NK-92 (cell line): Measurements from ENCODE around the gene C1orf105.
"Not testable (repeated sequence)": the region's sequence is repeated elsewhere in the genome, so short reads cannot be mapped to it uniquely, and the experiment has no call there.

Experiments
- DNase-seq: peaks from one replicate; lab custom pipeline; 2025; ENCODE audit not compliant: unreplicated experiment; lab: John Stamatoyannopoulos, UW

The C1orf105 gene

DNA sequence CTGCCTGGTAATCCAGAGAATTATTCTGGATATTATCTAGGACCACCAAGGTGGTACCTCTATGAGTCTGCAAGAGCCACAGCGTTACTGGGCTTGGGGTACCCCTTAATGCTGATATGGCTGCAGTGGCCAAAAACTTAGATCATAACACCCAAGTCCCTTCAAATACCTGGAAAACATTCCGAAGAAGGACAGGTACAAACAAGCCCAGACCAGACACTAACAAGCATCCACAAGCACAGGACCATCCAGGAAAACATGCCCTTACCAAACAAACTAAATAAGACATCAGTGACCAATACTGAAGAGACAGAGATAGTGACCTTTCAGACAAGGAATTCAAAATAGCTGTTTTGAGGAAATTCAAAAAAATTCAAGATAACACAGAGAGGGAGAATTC lies 2.9 kb downstream of the C1orf105 start:
- DNase-seq: no peak

DNA sequence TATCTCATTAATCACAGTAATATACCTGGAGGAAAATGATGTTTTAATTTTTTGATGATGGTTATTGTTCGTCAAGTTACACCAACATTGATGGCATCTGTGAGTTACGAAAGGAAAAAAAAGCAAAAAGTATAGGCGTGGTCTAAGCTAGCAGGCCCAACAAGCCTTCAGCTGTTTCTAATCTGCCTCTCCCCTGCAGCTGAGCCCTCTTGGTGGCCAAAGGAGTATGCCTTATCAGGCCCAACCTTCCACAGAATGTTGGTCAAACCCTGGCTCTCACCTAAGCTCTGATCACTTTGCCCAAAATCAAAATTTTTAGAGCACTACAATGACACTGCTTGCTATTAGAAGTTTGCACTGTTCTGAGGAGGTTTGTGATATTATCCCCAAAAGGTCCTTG lies 4.9 kb downstream of the C1orf105 start:
- DNase-seq: no peak

DNA sequence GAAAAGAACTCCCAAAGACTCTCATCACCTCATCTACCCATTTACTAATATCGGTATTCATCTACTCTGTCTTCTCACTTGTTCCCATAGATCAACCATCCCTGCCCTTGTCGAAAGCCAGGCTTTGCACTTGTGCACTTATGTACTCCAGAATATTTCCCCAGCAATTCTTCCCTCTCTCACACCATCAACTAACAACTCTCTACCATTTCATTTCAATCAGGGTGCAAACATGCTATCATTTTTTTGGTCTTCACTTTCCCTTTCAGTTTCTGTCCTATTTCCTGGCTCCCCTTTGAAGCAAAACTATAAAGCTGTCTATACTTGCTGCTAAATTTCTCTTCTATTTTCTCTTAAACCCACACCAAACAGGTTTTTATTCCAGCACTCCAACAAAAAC lies 6.7 kb downstream of the C1orf105 start:
- no peak for DNase-seq

DNA sequence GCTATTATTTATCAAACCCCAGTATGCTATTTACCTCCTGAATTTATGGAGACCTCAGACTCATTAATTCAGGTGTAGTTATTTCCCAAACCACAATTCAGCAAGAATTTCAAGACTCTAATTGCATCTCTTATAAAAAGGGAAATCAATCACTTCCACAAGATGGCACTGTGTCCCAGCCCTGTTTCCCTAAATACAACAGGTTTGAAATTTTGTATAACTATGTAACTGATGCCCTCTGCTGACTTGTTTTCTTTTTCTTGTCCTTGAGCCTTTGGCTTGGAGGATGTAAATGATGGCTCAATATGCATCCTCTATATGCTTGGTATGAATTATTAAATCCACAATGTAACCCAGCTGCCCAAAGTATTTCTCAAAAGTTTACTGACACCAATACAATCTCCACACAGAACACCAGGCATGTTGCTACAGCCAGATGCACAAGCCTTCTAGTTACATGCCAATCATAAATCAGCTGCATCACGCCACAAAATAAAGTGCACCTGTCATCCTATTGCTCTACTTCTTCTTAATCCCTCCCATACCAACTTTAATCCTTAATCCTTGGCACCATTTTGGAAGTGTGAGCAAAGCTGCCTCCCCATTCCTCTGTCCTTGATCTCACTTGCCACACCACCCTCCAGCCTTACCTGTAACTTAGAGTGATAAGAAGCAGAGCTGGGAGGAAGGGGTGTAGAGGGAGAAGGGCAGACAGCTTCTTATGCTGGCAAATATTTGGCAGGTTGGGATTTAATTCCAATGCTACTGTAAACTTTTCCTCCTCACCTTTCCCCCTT lies 9.0 kb downstream of the C1orf105 start:
- no peak for DNase-seq

DNA sequence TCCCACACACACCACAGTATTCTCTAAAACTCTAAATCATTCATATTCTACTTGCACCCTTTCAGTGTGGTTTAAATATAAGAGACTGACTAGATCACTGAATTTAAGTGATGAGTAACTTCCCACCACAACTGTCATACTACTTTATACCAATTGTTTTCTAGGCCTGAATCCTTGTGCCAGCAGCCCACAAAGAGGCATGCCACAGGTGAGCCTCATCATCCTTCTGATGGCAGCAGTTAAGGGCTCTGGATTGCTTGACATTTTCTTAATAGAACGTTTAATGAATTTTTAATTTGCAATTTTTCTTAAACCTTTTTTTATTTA lies 9.6 kb downstream of the C1orf105 start:
- no peak for DNase-seq

DNA sequence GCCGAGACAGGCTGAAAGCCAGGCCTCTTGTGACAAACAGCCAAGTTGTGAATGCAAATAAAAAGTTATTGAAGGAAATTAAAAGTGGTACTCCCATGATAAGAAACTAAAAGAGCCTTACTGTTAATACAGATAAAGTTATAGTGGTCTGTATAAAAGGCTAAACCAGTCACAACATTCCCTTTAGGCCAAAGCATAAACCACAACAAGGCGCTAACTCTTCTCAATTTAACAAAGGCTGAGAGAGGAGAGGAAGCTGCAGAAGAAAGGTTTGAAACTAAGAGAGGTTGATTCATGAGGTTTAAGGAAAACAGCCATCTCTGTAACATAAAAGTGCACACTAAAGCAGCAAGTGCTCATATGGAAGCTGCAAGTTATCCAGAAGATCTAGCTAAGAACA lies 10.7 kb downstream of the C1orf105 start:
- no peak for DNase-seq

DNA sequence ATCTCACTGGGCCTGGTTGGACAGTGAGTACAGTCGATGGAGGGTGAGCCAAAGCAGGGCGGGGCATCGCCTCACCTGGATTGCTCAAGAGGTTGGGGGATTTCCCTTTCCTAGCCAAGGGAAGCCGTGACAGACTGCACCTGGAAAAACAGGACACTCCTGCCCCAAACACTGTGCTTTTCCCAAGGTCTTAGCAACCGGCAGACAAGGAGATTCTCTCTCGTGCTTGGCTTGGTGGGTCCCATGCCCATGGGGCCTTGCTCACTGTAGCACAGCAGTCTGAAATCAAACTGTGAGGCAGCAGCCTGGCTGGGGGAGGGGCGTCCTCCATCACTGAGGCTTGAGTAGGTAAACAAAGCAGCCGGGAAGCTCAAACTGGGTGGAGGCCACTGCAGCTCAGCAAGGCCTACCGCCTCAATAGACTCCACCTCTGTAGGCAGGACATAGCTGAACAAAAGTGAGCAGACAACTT lies 11.3 kb downstream of the C1orf105 start:
- DNase-seq: no peak

DNA sequence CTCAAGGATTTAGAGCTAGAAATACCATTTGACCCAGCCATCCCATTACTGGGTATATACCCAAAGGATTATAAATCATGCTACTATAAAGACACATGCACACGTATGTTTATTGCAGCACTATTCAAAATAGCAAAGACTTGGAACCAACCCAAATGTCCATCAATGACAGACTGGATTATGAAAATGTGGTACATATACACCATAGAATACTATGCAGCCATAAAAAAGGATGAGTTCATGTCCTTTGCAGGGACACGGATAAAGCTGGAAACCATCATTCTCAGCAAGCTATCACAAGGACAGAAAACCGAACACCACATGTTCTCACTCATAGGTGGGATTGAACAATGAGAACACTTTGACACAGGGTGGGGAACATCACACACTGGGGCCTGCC lies 16.7 kb downstream of the C1orf105 start:
- not testable (repeated sequence) for DNase-seq

DNA sequence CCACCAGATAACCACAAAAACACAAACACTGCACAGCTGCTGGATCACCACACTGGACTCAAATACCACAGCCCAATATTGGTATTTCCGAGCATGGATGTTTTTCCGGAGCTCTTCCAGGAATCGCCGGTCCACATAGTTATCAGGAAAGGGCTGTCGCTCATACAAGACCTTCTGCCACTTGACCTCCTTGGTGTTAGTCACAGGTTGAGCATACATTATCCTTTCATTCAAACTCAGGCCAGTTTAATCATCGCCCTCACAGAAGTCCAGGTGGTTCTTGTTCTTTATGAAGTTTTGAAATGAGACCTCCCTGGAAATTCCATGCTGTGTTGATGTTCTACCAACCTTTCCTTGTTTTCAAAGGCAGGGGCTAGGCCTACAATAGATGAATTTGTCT lies 21.9 kb downstream of the C1orf105 start:
- DNase-seq: no peak

DNA sequence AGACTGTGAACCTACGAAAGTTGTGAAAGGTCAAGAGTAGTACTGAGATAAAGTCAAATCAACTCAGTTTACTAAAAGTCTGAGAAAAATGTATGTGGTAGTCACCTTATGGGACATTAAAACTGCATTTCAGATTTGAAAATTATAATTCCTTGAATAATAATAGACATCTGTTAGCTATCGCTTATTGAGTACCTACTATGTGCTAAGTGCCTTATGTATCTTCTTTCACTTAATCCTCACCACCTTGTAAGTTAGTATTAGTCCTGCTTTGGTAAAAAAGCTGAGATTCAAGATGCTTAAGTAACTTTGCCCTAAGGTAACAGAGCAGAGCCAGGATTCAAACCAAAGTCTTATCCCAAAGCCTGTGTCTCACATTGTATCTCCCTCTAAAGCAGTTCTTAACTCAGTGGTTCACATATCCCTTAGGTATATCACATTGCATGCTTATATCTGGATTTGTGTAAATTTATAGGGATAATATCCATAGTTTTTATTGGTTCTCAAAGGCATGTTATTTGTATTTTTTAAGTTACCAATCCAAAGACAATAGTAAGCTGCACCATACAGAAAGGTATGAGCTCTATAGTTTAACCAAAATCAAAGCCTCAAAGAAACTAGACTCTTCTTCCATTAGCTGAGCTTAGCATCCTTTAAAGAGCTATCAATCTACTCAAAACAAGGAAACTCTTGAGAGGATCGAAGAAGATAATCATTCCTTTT lies 22.5 kb downstream of the C1orf105 start:
- DNase-seq: no peak

DNA sequence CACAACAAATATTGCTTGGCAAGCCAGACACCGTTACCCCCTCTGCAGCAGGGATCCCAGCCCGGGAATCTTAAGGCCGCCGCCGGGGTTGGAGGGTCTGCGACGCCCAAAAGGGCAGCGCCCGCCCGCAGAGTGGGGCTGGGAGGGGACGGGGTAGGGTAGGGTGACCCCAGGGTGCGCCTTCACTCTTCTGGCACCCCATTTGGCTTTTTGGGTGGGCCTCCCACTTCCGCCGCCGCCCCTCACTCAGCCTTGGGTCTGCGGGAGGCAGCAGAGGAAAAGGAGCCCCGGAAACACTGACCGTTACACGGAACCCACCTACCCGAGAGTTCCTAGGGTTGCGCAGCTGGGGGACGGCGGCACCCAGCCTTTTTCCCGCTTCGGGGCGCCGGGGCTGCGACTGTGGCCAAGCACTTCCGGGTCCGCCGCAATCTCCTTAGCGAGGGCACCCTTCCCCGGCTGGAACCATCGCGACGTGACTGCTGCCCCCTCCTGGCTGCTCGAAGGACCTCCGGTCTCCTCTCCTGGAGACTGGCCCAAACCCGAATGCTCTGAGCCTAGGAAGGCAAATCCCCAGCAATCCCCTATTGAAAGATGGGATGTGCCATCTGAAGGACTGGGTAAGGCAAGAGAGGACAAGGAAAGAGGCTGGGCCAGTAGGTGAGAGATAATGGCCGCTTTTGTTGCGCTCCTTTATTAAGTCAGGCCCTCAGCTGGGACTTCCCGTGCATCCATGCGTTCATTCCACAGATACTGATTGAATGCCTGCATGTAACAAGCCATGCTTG lies 23.4 kb downstream of the C1orf105 start, which contains the start of gene PIGC:
TSS of gene PIGC (minus strand) at position 404 of the 788 bp plus-strand sequence. CDS start 1,447 bp downstream, outside the sequence.
- peak; percentile 64 for DNase-seq

DNA sequence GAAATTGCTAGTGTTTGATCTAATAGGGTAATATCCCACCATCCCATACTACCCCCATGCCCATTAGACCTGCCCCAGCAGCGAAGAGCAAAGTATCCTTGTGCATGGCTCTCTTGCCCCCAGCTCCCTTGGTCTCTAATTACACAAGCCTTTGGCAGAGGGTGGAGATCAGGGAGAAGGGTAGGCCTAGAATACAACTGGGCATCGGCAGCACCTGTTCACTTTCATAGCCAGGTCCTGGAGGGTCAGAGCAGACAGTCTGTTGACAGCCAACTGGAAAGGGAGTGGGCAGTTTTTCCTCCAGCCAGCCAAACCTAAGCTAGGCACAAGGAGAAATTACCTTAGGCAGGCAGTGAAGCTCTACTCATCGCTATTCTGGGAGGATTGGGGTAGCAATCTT lies 26.1 kb downstream of the C1orf105 start:
- no peak for DNase-seq

DNA sequence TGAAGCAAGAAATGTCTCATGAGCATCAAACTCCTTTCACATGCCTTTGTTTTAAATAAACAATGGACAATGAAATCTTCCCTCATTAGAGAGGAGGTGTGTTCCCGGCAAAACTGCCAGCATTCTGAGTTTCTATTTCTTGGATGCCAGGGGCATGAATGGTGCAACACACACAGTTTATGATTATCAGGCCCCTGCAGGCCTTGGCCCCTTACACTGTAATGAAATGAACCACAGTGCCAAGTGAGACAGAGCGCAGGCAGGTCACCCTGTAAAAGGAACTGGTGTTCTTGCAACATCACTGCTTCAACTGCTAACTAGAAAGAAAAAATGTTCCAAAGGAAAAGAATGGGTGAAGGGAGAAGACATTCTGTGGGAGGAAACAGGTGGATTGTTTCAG lies 27.2 kb downstream of the C1orf105 start:
- no peak for DNase-seq

DNA sequence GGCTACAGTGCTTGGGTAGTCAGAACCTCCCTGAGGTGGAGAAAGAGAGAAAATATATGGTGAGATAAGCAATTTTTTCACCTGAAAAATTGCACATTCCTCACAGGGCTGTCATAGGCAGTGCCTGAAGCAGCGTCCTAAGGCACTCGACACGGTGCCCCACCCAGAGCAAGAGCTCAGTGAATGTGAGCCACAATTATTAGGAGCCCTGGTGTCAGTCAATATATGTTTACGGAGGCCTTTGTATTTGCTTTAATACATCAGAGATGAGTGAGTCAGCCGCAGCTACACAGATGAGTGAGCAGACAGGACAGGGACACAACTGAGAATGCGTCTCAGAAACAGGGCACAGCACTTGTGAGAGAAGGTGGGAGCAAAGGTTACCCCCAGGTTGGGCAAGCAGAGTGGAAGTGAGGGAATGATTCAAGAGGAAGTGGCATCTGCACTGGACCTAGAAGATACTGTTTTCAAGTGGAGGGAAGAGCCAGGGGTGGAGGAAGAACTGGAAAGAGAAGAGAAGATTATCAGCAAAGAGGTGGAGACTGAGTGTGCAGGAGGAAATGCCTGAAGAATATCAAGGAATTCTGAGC lies 28.6 kb downstream of the C1orf105 start:
- DNase-seq: no peak

DNA sequence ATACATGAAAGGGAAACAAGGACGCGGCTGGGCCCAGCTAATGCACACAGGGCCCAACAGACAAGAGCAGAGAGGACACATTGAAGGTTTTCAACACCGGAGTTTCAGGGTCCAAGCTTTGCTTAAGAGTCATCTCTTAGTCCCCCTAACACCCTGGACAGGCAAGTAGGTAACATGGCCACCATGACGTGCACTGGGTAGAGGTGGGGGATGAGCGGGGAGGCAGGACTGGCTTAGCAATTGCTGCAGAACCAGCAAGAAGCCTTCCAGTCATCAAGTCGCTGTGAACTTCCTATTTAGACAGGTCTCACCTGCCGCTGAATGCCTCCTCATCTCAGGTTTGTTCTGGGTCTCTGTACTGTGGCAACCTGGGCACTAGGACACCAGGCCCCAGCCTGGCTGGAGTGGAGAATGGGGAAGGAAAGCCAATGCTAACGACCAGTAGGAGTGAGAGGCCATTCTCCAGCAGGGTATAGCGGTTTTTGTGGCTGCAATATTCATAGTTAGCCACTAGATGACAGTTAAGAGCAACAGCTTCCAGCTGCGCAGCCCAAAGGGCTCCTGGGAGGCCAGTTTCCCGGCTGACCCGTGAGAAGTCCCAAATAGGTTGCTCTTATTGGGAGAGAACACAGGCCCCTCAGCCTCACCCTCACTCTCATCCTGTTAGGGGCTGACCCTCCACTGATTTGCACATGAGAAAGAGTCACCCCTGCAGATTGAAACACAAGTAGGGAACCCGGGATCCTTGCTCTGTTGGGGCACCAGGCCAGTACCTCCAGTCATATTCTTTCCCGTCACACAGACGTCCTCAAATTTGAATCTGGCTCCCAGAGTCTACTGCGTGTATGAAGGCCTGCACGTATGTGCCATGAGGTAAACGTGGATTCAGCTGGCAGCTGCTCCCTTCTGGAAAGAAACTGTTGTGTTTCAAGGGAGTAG lies 29.4 kb downstream of the C1orf105 start:
- DNase-seq: no peak

DNA sequence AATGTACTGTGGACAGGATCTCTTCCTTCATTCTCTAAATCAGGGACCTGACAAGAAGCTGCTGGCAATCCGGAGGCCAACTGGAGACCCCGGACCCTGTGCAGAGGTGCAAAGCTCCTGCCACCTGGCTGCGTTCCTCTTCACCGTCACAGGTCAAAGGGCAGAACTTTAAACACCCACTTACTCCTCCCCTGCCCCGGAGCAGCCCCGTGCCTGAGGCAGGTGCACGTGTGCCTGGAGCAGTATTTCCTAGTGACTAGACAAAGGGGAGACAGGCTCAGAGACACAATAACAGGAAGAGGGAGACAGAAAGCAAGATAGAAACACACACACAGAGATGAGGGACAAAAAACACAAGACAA lies 30.0 kb downstream of the C1orf105 start:
- DNase-seq: no peak

DNA sequence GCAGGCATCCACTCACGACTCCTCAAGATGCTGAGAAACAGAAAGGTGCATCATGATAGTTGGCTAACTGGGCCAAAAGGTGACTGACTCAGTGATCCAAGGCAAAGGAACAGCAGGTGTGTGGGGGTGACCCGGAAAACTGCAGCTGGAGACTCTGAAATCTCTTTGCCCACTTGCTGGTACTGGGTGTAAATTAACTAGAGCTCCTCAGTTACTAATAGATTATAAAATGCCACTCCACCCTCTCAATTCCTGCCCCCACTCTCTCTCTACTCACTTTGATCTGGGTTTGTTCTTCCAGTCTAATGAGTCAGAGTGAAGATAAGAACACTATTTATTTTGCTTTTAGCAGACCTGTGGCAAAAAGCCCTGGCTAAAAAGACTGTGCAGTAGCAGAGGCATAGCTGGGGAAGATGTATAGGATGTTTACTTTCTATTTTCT lies 30.5 kb downstream of the C1orf105 start:
- DNase-seq: no peak

DNA sequence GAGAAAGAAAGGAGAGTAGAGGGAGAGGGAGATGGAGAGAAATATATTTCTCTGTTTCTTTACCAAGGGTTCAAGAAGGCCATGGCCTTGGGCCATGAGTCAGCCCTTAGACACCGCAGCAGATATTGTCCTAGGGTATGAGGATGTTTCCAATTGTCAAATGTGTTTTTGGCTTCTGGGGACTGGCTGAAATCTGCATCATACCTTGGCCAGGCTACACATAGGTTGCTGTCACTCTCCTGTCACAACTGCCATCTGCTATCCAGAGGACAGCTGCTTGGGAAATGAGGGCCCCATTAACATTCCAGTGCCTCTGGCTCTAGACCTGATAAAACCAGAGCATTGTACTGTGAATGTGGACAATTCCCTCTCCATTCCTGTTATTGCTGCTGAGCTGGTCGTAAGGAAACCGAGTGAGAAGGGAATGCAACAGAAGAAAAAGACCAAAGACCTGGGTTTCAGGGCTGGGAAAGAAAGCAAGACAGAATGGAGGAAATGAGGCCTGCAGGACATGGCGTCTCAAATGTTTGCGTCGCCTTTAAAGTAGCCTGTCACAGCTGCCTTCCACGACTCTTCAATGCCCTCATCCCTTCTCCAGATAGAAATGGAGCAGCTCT lies 32.2 kb downstream of the C1orf105 start:
- no peak for DNase-seq

DNA sequence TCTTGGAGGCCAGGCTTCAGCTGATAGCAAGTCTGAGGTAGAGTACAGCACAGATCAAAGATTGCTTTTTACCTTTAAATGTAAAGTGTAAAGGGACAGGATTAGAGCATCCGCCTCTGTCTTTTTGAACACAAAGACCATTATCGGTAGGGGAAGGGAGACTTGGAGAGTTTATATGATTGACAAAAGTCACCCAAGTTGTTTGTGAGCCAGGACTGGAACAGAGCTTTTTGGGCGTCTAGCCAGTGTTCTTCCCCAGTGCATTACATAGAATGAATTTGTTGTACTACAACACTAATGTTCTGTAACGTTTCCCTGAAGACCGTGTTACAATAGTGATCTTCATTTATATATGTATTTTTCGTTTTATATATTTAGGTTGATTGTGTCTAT lies 32.7 kb downstream of the C1orf105 start:
- DNase-seq: no peak

DNA sequence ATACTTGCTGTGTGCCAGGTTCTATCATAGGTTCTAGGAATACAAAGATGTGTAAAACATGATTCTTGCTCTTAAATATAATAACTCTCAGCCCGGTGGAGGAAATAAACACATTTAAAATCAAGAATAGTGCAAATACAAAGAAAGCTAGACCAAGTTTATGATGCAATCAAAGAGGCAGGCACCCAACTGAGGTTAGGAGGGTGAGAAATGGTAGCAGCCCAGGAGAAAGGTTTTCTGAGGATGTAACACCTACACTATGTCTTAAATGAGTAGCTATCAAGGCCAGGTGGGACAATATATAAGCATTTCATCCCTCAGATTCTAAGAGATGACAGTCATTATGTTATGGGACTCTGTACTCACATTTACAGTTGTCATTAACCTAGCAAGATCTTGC lies 33.1 kb downstream of the C1orf105 start:
- DNase-seq: no peak
